HepG2 (cell line): ENCODE data around the gene CALML4. TPM values are rescaled to one million over a fixed set of nuclear protein-coding genes. Genes with fewer than 3 reads are reported as not detected.

ENCODE experiments used
- ATAC-seq: fragments of 200-7000 bp; cut with Tn5 transposase; 3 replicates; pipeline ENCODE4 v1.9.1; 2020; ENCODE audit warnings: mild to moderate bottlenecking, moderate library complexity
- BruUV-seq: library from RNA; stranded (reverse); fragments of 400-500 nt; replicated peaks from 2 replicates; lab custom pipeline; 2021; lab: Mats Ljungman, UMichigan
- CTCF ChIA-PET: fragments of 300-600 bp; formaldehyde crosslinking; extraction: SDS; loops from one replicate; lab custom pipeline; 2021; ENCODE audit warnings: low total read pairs, inconsistent platforms, low intra/inter-chr PET ratio; lab: Yijun Ruan, JAX
- POLR2A ChIA-PET: fragments of 350-600 bp; sonication (Branson Sonifier 250); formaldehyde crosslinking; loops from one replicate; lab custom pipeline; 2020; ENCODE audit warnings: antibody characterized with exemption, inconsistent platforms; lab: Yijun Ruan, JAX
- DNase-seq: peaks from one replicate; pipeline ENCODE4 v3.0.0-alpha.2; 2015; ENCODE audit warnings: low spot score
- FAIRE-seq: peaks from 3 replicates; lab custom pipeline; 2011; peaks lifted over from hg19 to GRCh38; lab: Jason Lieb, UNC
- H2AFZ ChIP-seq: one replicate; pipeline ENCODE4 v1.6.1; 2011; ENCODE audit warnings: low read length, inconsistent platforms
- H3K27ac ChIP-seq: fragments of 300-600 bp; 3 replicates; pipeline ENCODE4 v1.8.0; 2011; ENCODE audit warnings: mixed run types, mild to moderate bottlenecking, mixed read lengths, low read length, inconsistent platforms; ENCODE audit not compliant: insufficient read depth; ENCODE audit errors: extremely low read length
- H3K27me3 ChIP-seq, 2 experiments: fragments of 200-600 bp in 1 of 2; 2 replicates in 1 of 2; 3 replicates in 1 of 2; pipeline versions ENCODE4 v1.6.0 to v1.8.0; 2011; ENCODE audit warnings: low read length in 2 of 2, mild to moderate bottlenecking in 2 of 2, moderate library complexity in 2 of 2, inconsistent platforms in 1 of 2; ENCODE audit not compliant: insufficient read depth in 2 of 2, control insufficient read depth in 1 of 2
- H3K36me3 ChIP-seq, 2 experiments: fragments of 200-600 bp in 1 of 2; replicated peaks in 1 of 2; 2 replicates in 1 of 2; 3 replicates in 1 of 2; pipeline versions ENCODE4 v1.5.1 to v1.8.0; 2011; ENCODE audit warnings: low read length in 2 of 2, inconsistent platforms in 1 of 2; ENCODE audit not compliant: insufficient read depth in 2 of 2, control insufficient read depth in 1 of 2
- H3K4me1 ChIP-seq: 2 replicates; pipeline ENCODE4 v1.5.1; 2012; ENCODE audit warnings: low read length, inconsistent platforms; ENCODE audit not compliant: insufficient read depth
- H3K4me2 ChIP-seq: 2 replicates; pipeline ENCODE4 v1.6.0; 2011; ENCODE audit warnings: low read depth, low read length, inconsistent platforms
- H3K4me3 ChIP-seq, 3 experiments: fragments of 200-600 bp in 1 of 3; sonication (generic), shearing (Covaris generic) in 1 of 3; replicated peaks in 1 of 3; 2 replicates each; pipeline ENCODE4 v1.5.1; 2011 to 2016; ENCODE audit warnings: low read length in 3 of 3, inconsistent platforms in 2 of 3, low read depth in 2 of 3, mild to moderate bottlenecking in 2 of 3, control low read depth in 1 of 3, mixed read lengths in 1 of 3; ENCODE audit not compliant: insufficient read depth in 1 of 3
- H3K79me2 ChIP-seq: one replicate; pipeline ENCODE4 v1.6.1; 2011; ENCODE audit warnings: low read length, inconsistent platforms; ENCODE audit not compliant: insufficient read depth
- H3K9ac ChIP-seq: 2 replicates; pipeline ENCODE4 v1.6.0; 2011; ENCODE audit warnings: mild to moderate bottlenecking, low read depth, low read length, inconsistent platforms; ENCODE audit not compliant: insufficient read depth
- H3K9me3 ChIP-seq: 2 replicates; pipeline ENCODE4 v1.5.1; 2012; ENCODE audit warnings: mild to moderate bottlenecking, low read length
- H4K20me1 ChIP-seq: 2 replicates; pipeline ENCODE4 v1.6.0; 2011; ENCODE audit warnings: inconsistent platforms, mild to moderate bottlenecking, low read length, moderate library complexity; ENCODE audit not compliant: insufficient read depth
- CAMTA2 ChIP-seq: sonication (generic); formaldehyde crosslinking; IDR thresholded peaks from 2 replicates; pipeline ENCODE4 v1.4.0; 2020; ENCODE audit warnings: mild to moderate bottlenecking, missing genetic modification reagents, borderline replicate concordance
- JUN ChIP-seq: sonication (generic); formaldehyde crosslinking; IDR thresholded peaks from 2 replicates; pipeline ENCODE4 v1.4.0; 2020; ENCODE audit warnings: mild to moderate bottlenecking, missing genetic modification reagents
- MED8 ChIP-seq: sonication (generic); formaldehyde crosslinking; IDR thresholded peaks from 2 replicates; pipeline ENCODE4 v1.8.1; 2023; ENCODE audit warnings: mild to moderate bottlenecking, missing genetic modification reagents; ENCODE audit not compliant: insufficient replicate concordance
- MEIS1 ChIP-seq: sonication (generic); formaldehyde crosslinking; IDR thresholded peaks from 2 replicates; pipeline ENCODE4 v1.9.0; 2021; ENCODE audit warnings: mild to moderate bottlenecking, missing genetic modification reagents, moderate library complexity, borderline replicate concordance
- MTERF4 ChIP-seq: sonication (generic); formaldehyde crosslinking; IDR thresholded peaks from 2 replicates; pipeline ENCODE4 v1.8.0; 2023; ENCODE audit warnings: mild to moderate bottlenecking, missing genetic modification reagents
- NONO ChIP-seq, 2 experiments: fragments of 450-650 bp in 1 of 2; sonication (generic) in 1 of 2; formaldehyde crosslinking in 1 of 2; IDR thresholded peaks in 1 of 2; conservative IDR thresholded peaks in 1 of 2; 2 replicates each; pipeline versions ENCODE4 v1.6.1 to v1.8.0; 2017 to 2022; ENCODE audit warnings: mild to moderate bottlenecking in 1 of 2, missing genetic modification reagents in 1 of 2, moderate library complexity in 1 of 2
- RBM22 ChIP-seq: fragments of 200-400 bp; formaldehyde crosslinking; optimal IDR thresholded peaks from 2 replicates; pipeline ENCODE3; 2017; ENCODE audit warnings: mild to moderate bottlenecking, low read length, moderate library complexity
- TEF ChIP-seq: sonication (generic); formaldehyde crosslinking; IDR thresholded peaks from 2 replicates; pipeline ENCODE4 v1.5.0; 2020; ENCODE audit warnings: missing genetic modification reagents
- ZNF326 ChIP-seq: sonication (generic); formaldehyde crosslinking; IDR thresholded peaks from 2 replicates; pipeline ENCODE4 v1.4.0; 2020; ENCODE audit warnings: missing genetic modification reagents, borderline replicate concordance
- WGBS: methylation state at CpG from one replicate; pipeline ENCODE4 v1.1.6; 2017; ENCODE audit warnings: low lambda C conversion rate; 5-methylcytosine and 5-hydroxymethylcytosine counted together
- in situ Hi-C: cut with HindIII; loops from 2 replicates; pipeline ENCODE4 v1.10.0; 2017; ENCODE audit warnings: low pct_unique_long_range_greater_than_20kb; ENCODE audit not compliant: extremely low pct_ligation_motif_present
- intact Hi-C: fragments of 100-400 bp; cut with micrococcal nuclease; formaldehyde crosslinking; loops from one replicate; pipeline ENCODE4 v1.10.0; 2022; ENCODE audit not compliant: unreplicated experiment
- polyA plus RNA-seq, 8 experiments: library from polyadenylated mRNA; depleted of rRNA in 3 of 8; stranded (reverse) in 7 of 8; unstranded in 1 of 8; fragments of >200 nt; fragmentation: Illumina TruSeq in 4 of 8; extraction: Trizol in 4 of 8; gene quantifications; 2 replicates each; pipeline versions ENCODE4 v1.2.1 to v1.2.3, GENCODE V29; 2011 to 2016; ENCODE audit warnings: low read depth in 4 of 8, missing spikeins in 1 of 8, mixed read lengths in 1 of 8; ENCODE audit not compliant: insufficient read depth in 1 of 8
- total RNA-seq, 5 experiments: library from RNA; depleted of rRNA; stranded (reverse); fragments of >200 nt; fragmentation: Illumina TruSeq; extraction: Trizol; gene quantifications; 2 replicates each; pipeline ENCODE4 v1.2.3, GENCODE V29; 2016; ENCODE audit warnings: low read depth in 1 of 5

CALML4 gene
- total and polyA plus RNA-seq, 2 of the 13 experiments (the other 11 are each of a cell fraction or from before 2014, with no cell fraction given): 3.6 to 8.7 TPM

DNA sequence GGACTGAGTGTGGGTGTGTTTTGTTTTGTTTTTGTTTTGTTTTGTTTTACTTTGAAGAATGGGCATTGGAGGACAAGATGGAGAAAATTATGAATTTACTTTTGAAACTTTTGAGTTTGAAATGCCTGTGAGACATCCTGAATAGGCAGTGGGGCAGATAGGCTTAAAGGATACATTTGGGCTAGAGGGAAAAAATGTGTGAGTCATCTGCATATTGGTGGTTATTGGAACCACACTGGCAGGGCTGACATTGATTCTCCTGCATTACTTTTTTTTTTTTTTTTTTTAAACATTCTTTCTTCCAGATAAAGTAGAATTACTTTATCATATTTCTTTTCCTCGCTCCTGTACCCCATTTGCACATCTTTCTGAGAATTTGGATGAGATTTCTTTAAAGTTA lies 56.1 kb downstream of the CALML4 start (continued):
- TF ChIP-seq TEF (CRISPR knock-in tag) (no peak), ZNF326 (CRISPR knock-in tag) (no peak), JUN (CRISPR knock-in tag) (no peak)

- H3K4me1 ChIP-seq: no peaks in the 10 kb centered on the region
- TF ChIP-seq MED8: no peak
- TF ChIP-seq MEIS1 (CRISPR knock-in tag): no peak
- no peak for TF ChIP-seq NONO (IDR thresholded peaks at IDR 0.05)
- no peak for TF ChIP-seq NONO (CRISPR knock-in tag; conservative IDR thresholded peaks at IDR 0.05)
- TF ChIP-seq RBM22: peak; percentile 48
- no peak for TF ChIP-seq CAMTA2
- TF ChIP-seq MTERF4 (CRISPR knock-in tag): no peak
- TF ChIP-seq, all 625 proteins: peak for 1
- BruUV-seq: no TSS peak
- no peak overlapping the region for H2AFZ ChIP-seq
- POLR2A ChIA-PET: no interaction called here
- intact Hi-C loops (no loop called here), in situ Hi-C loops (no loop called here)
- no peaks in the 10 kb centered on the region for H3K27me3 ChIP-seq
- no peak overlapping the region for H3K27ac ChIP-seq
- H3K9ac ChIP-seq: no peak overlapping the region
- no peak for FAIRE-seq
- no peaks in the 10 kb centered on the region for H3K79me2 ChIP-seq
- H3K4me3 ChIP-seq: no peak overlapping the region
- no peaks in the 10 kb centered on the region for H3K9me3 ChIP-seq
- no peak overlapping the region for H3K4me2 ChIP-seq
- 90% methylated on average over 1 of the region's 1 CpG for WGBS
- CTCF ChIA-PET: no interaction called here
- no peaks in the 10 kb centered on the region for H4K20me1 ChIP-seq
- no peak for ATAC-seq
- DNase-seq: no peak
- H3K36me3 ChIP-seq: peaks cover 2 to 36% of the 10 kb centered on the region in 2 experiments
Observed at GRCh38 chr15:68148039-68148438, 57.1 kb downstream of the CALML4 start.
